ENCODE measurements around the gene SAE1. TPM values are rescaled to one million over a fixed set of nuclear protein-coding genes. Genes with fewer than 3 reads are reported as not detected.

SAE1 gene
- polyA plus RNA-seq, 1 experiment: 138 TPM

DNA sequence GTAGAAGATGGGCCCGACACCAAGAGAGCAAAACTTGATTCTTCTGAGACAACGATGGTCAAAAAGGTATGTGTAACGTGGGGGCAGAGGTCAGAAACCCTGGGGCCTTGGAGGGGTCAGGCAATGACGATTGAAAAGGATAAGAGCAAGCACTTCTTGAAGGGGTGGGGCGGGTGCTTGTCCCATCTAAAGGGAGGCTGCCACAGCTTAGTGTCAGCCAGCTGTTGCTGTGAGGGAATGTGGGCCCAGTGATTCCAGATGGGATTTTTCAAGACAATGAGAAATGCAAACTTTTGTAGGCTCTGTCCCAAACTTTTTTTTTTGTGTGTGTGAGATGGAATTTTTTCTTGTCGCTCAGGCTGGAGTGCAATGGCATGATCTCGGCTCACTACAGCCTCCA lies 24.5 kb downstream of the SAE1 start:
- no peak for TF ChIP-seq CTCF (IDR thresholded peaks at IDR 0.05; ENCODE audit: insufficient read depth, low read depth, low read length)
- Histone ChIP-seq H3K36me3 (ENCODE audit: control insufficient read depth, insufficient read depth, low read length) (peaks cover 9% of the 10 kb centered on the region), H3K4me3 (ENCODE audit: low read depth, low read length) (no peak overlapping the region), H3K27me3 (ENCODE audit: control insufficient read depth, insufficient read depth, low read length) (no peaks in the 10 kb centered on the region)
- no peak for DNase-seq (ENCODE audit: low read depth)
- ChIA-PET CTCF (interaction anchor here (0.6 to 23.3 kb wide), 6 partner anchors 10 to 1252 kb away, joined by 3 to 339 read pairs (median 3); partner anchors contain the start of gene SAE1), POLR2A (no interaction called here)

GRCh38 chr19:47156861-47157430 lies 26.3 kb downstream of the SAE1 start:
- Histone ChIP-seq H3K4me3 (ENCODE audit: low read depth, low read length) (no peak overlapping the region), H3K36me3 (ENCODE audit: control insufficient read depth, insufficient read depth, low read length) (peaks cover 6% of the 10 kb centered on the region), H3K27me3 (ENCODE audit: control insufficient read depth, insufficient read depth, low read length) (no peaks in the 10 kb centered on the region)
- ChIA-PET POLR2A (interaction anchor here (1.0 kb wide), 1 partner anchor 87 kb away, joined by 5 read pairs; no protein-coding TSS in a partner anchor), CTCF (interaction anchor here (0.7 to 23.3 kb wide), 12 partner anchors 9 to 144 kb away, joined by 3 to 339 read pairs (median 4); no protein-coding TSS in a partner anchor)
- DNase-seq (ENCODE audit: low read depth): no peak
- no peak for TF ChIP-seq CTCF (IDR thresholded peaks at IDR 0.05; ENCODE audit: insufficient read depth, low read depth, low read length)

GRCh38 chr19:47157431-47158321 lies 27.0 kb downstream of the SAE1 start:
- TF ChIP-seq CTCF (IDR thresholded peaks at IDR 0.05; ENCODE audit: insufficient read depth, low read depth, low read length): no peak
- CTCF ChIA-PET: interaction anchor here (0.9 to 23.3 kb wide), 11 partner anchors 9 to 145 kb away, joined by 3 to 339 read pairs (median 4); no protein-coding TSS in a partner anchor
- DNase-seq (ENCODE audit: low read depth): no peak
- no peak overlapping the region for H3K4me3 ChIP-seq (ENCODE audit: low read depth, low read length)
- peaks cover 5% of the 10 kb centered on the region for H3K36me3 ChIP-seq (ENCODE audit: control insufficient read depth, insufficient read depth, low read length)
- POLR2A ChIA-PET: interaction anchor here (1.0 kb wide), 1 partner anchor 86 kb away, joined by 5 read pairs; no protein-coding TSS in a partner anchor
- H3K27me3 ChIP-seq (ENCODE audit: control insufficient read depth, insufficient read depth, low read length): no peaks in the 10 kb centered on the region

DNA sequence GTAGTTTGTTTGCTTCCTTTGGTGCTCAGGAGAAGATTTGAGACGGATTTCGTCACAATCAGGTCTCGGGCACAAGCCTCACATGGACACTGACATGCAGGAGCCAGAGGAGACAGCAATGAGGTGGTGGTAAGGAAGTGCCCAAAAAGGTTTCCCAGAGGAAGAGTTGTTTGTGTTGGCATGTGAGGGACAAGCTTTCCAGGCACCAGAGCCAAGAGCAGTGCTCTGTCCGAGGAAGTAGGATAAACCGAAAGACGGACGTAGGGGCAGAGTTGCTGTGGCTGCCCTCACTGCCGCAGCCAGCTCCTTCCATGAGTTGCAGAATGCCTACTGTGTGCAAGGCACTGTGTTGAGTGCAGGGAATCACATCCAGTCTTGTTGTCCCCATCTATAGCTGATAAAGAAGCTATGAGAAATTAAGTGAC lies 27.7 kb downstream of the SAE1 start:
- ChIA-PET POLR2A (no interaction called here), CTCF (interaction anchor here (1.2 to 23.3 kb wide), 6 partner anchors 8 to 87 kb away, joined by 3 to 339 read pairs (median 4); no protein-coding TSS in a partner anchor)
- TF ChIP-seq CTCF (IDR thresholded peaks at IDR 0.05; ENCODE audit: insufficient read depth, low read depth, low read length): no peak
- Histone ChIP-seq H3K36me3 (ENCODE audit: control insufficient read depth, insufficient read depth, low read length) (peaks cover 5% of the 10 kb centered on the region), H3K4me3 (ENCODE audit: low read depth, low read length) (no peak overlapping the region), H3K27me3 (ENCODE audit: control insufficient read depth, insufficient read depth, low read length) (no peaks in the 10 kb centered on the region)
- no peak for DNase-seq (ENCODE audit: low read depth)

All from BJ (cell line).